ENCODE measurements around the gene PDYN. TPM values are rescaled to one million over a fixed set of nuclear protein-coding genes. Genes with fewer than 3 reads are reported as not detected.

PDYN gene
- total and polyA plus RNA-seq, 10 of the 15 experiments (the other 5 are each of a cell fraction or from before 2014, with no cell fraction given): not detected

GRCh38 chr20:1932971-1933370 lies 60.9 kb downstream of the PDYN start:
- no peak overlapping the region for H3K9ac ChIP-seq (ENCODE audit: control insufficient read depth, insufficient read depth, low read length)
- ChIA-PET CTCF (interaction anchor here (0.5 to 1.3 kb wide), 2 partner anchors 13 to 157 kb away, joined by 3 read pairs; no protein-coding TSS in a partner anchor), RAD21 (ENCODE audit: unreplicated experiment) (no interaction called here), SMC1A (ENCODE audit: uncharacterized antibody, unreplicated experiment) (no interaction called here), POLR2A (no interaction called here)
- no peaks in the 10 kb centered on the region for H3K79me2 ChIP-seq (ENCODE audit: control insufficient read depth, insufficient read depth, low read length)
- in situ Hi-C loops (cut with MboI) (no loop called here), intact Hi-C loops (cut with micrococcal nuclease; ENCODE audit: unreplicated experiment) (no loop called here)
- no peak overlapping the region for H3K4me3 ChIP-seq
- no peak overlapping the region for H3K4me2 ChIP-seq (ENCODE audit: control insufficient read depth, insufficient read depth)
- DNase-seq (ENCODE audit: low read depth, low spot score): no peak
- no peak overlapping the region for H3K27ac ChIP-seq (ENCODE audit: control insufficient read depth, insufficient read depth)
- BruUV-seq (replicated peaks): no TSS peak
- ATAC-seq: no peak
- H3K9me3 ChIP-seq (replicated peaks; ENCODE audit: control insufficient read depth, insufficient read depth, low read length): no peaks in the 10 kb centered on the region
- WGBS (ENCODE audit: insufficient coverage, insufficient replicate concordance, low lambda C conversion rate, missing lambda C conversion rate): 44% methylated on average over 2 of the region's 2 CpGs
- H2AFZ ChIP-seq (ENCODE audit: control insufficient read depth, low read depth, low read length): no peak overlapping the region
- H3K4me1 ChIP-seq (ENCODE audit: control insufficient read depth, insufficient read depth, low read length): no peaks in the 10 kb centered on the region
- no peak for FAIRE-seq
- H3K36me3 ChIP-seq (ENCODE audit: control insufficient read depth in 2 of 2, insufficient read depth in 2 of 2, low read length in 1 of 2): no peaks in the 10 kb centered on the region
- H4K20me1 ChIP-seq (ENCODE audit: control insufficient read depth, insufficient read depth): no peaks in the 10 kb centered on the region
- no peaks in the 10 kb centered on the region for H3K27me3 ChIP-seq (replicated peaks in 1 of 2; ENCODE audit: control insufficient read depth in 2 of 2, insufficient read depth in 2 of 2, low read length in 1 of 2)
- TF ChIP-seq HCFC1 (IDR thresholded peaks at IDR 0.05; ENCODE audit: low read length): no peak
- no peak for TF ChIP-seq POU2F2 (IDR thresholded peaks at IDR 0.05; ENCODE audit: borderline replicate concordance, low read depth, low read length)
- TF ChIP-seq RAD21 (IDR thresholded peaks at IDR 0.05; ENCODE audit: insufficient read depth, low read depth, low read length): no peak
- no peak for TF ChIP-seq NRF1 (conservative IDR thresholded peaks at IDR 0.05; ENCODE audit: low read depth, low read length)
- TF ChIP-seq TCF12 (IDR thresholded peaks at IDR 0.05; ENCODE audit: low read depth, low read length): no peak
- no peak for TF ChIP-seq ZBTB4 (CRISPR knock-in tag; IDR thresholded peaks at IDR 0.05)
- no peak for TF ChIP-seq CHD1 (IDR thresholded peaks at IDR 0.05; ENCODE audit: low read depth, low read length)
- TF ChIP-seq RBBP5 (conservative IDR thresholded peaks at IDR 0.05): no peak
- TF ChIP-seq CBX3 (IDR thresholded peaks at IDR 0.05; ENCODE audit: borderline replicate concordance, low read depth): no peak
- TF ChIP-seq RCOR1 (conservative IDR thresholded peaks at IDR 0.05; ENCODE audit: low read depth, low read length): no peak
- TF ChIP-seq BHLHE40 (IDR thresholded peaks at IDR 0.05; ENCODE audit: borderline replicate concordance in 1 of 2, low read depth in 2 of 2, low read length in 1 of 2): no peak
- TF ChIP-seq E4F1 (IDR thresholded peaks at IDR 0.05; ENCODE audit: borderline replicate concordance, partially characterized antibody): no peak
- no peak for TF ChIP-seq MAX (IDR thresholded peaks at IDR 0.05; ENCODE audit: low read depth, low read length)
- TF ChIP-seq ZBTB40 (IDR thresholded peaks at IDR 0.05; ENCODE audit: borderline replicate concordance): no peak

Data from GM12878 (cell line).